ENCODE data around the gene PTP4A2. TPM values are rescaled to one million over a fixed set of nuclear protein-coding genes. Genes with fewer than 3 reads are reported as not detected.
A peak's percentile ranks its signal among the peaks of the same experiment; 100 is the strongest.

The PTP4A2 gene
- total and polyA plus RNA-seq, 2 of the 13 experiments (the other 11 are each of a cell fraction or from before 2014, with no cell fraction given), result 173 to 225 TPM

- TF ChIP-seq ZNF503 (CRISPR knock-in tag; IDR thresholded peaks at IDR 0.05), result no peak
- TF ChIP-seq, protein P1, sequence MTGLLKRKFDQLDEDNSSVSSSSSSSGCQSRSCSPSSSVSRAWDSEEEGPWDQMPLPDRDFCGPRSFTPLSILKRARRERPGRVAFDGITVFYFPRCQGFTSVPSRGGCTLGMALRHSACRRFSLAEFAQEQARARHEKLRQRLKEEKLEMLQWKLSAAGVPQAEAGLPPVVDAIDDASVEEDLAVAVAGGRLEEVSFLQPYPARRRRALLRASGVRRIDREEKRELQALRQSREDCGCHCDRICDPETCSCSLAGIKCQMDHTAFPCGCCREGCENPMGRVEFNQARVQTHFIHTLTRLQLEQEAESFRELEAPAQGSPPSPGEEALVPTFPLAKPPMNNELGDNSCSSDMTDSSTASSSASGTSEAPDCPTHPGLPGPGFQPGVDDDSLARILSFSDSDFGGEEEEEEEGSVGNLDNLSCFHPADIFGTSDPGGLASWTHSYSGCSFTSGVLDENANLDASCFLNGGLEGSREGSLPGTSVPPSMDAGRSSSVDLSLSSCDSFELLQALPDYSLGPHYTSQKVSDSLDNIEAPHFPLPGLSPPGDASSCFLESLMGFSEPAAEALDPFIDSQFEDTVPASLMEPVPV (CRISPR knock-in tag; IDR thresholded peaks at IDR 0.05), result no peak
- TF ChIP-seq ZBTB14 (CRISPR knock-in tag; IDR thresholded peaks at IDR 0.05), result no peak
- no peak for TF ChIP-seq ZNF557 (CRISPR knock-in tag; IDR thresholded peaks at IDR 0.05)
- no peak for TF ChIP-seq ZNF704 (CRISPR knock-in tag; IDR thresholded peaks at IDR 0.05; ENCODE audit: borderline replicate concordance)
- TF ChIP-seq TBP (CRISPR knock-in tag; IDR thresholded peaks at IDR 0.05), result no peak
- TF ChIP-seq MIER3 (CRISPR knock-in tag; IDR thresholded peaks at IDR 0.05; ENCODE audit: borderline replicate concordance), result no peak
- no peak for TF ChIP-seq ZNF546 (CRISPR knock-in tag; conservative IDR thresholded peaks at IDR 0.05)
- TF ChIP-seq THAP8 (CRISPR knock-in tag; IDR thresholded peaks at IDR 0.05; ENCODE audit: borderline replicate concordance), result no peak
- peak; percentile 34; the same call in 1 of the 2 replicates for TF ChIP-seq TFDP2 (CRISPR knock-in tag; IDR thresholded peaks at IDR 0.05)
- TF ChIP-seq ZNF580 (CRISPR knock-in tag; IDR thresholded peaks at IDR 0.05; ENCODE audit: borderline replicate concordance, low read depth), result no peak
- 0 out of 4 replicates have a peak, but pooled peaks of 1 of the 2 experiments have one; percentile 31 for TF ChIP-seq POLR2A (IDR thresholded peaks at IDR 0.05; ENCODE audit: insufficient read depth in 1 of 2, low read depth in 2 of 2, low read length in 2 of 2)
- no peak for TF ChIP-seq ZNF562 (CRISPR knock-in tag; IDR thresholded peaks at IDR 0.05; ENCODE audit: borderline replicate concordance)
- TF ChIP-seq ATF6 (CRISPR knock-in tag; conservative IDR thresholded peaks at IDR 0.05), result no peak
- TF ChIP-seq ZNF329 (CRISPR knock-in tag; IDR thresholded peaks at IDR 0.05; ENCODE audit: low read depth), result no peak
- TF ChIP-seq FOXJ3 (CRISPR knock-in tag; IDR thresholded peaks at IDR 0.05; ENCODE audit: borderline replicate concordance), result no peak
- peak in 1 of 2 experiments; percentile 98; a peak in 2 of 4 replicates for TF ChIP-seq ATF4 (CRISPR knock-in tag; IDR thresholded peaks at IDR 0.05)
Observed at GRCh38 chr1:31954607-31955283, 16.6 kb upstream of the PTP4A2 start (continued).

All from HepG2 (cell line).